GM15510 (cell line): ENCODE measurements around the gene KCNG4.

Experiments
- POLR2A ChIP-seq: IDR thresholded peaks from 3 replicates; pipeline ENCODE4 v1.6.1; 2011; ENCODE audit warnings: borderline replicate concordance; ENCODE audit not compliant: insufficient read length; ENCODE audit errors: extremely low read depth

Gene KCNG4

GRCh38 chr16:84184775-84185174, 55.0 kb downstream of the KCNG4 start:
- TF ChIP-seq POLR2A = no peak

GRCh38 chr16:84183911-84184591, 55.8 kb downstream of the KCNG4 start:
- TF ChIP-seq POLR2A = no peak

GRCh38 chr16:84183572-84183875, 56.3 kb downstream of the KCNG4 start:
- no peak for TF ChIP-seq POLR2A

- no peak for TF ChIP-seq POLR2A
These were observed 56.9 kb downstream of the KCNG4 start for GRCh38 chr16:84182680-84183571.

GRCh38 chr16:84182104-84182503, 57.7 kb downstream of the KCNG4 start:
- no peak for TF ChIP-seq POLR2A

GRCh38 chr16:84181144-84181915, 58.5 kb downstream of the KCNG4 start:
- TF ChIP-seq POLR2A = no peak

- TF ChIP-seq POLR2A = no peak
These were observed 59.2 kb downstream of the KCNG4 start for GRCh38 chr16:84180519-84181140.

- no peak for TF ChIP-seq POLR2A
These were observed 60.0 kb downstream of the KCNG4 start for GRCh38 chr16:84179612-84180320.

- TF ChIP-seq POLR2A = no peak
These were observed 60.8 kb downstream of the KCNG4 start for GRCh38 chr16:84178892-84179611.

GRCh38 chr16:84178146-84178765, 61.6 kb downstream of the KCNG4 start:
- TF ChIP-seq POLR2A = no peak

- TF ChIP-seq POLR2A = no peak
These were observed 62.1 kb downstream of the KCNG4 start for GRCh38 chr16:84177741-84178073.

GRCh38 chr16:84176192-84177053, 63.4 kb downstream of the KCNG4 start:
- TF ChIP-seq POLR2A = no peak
